DMS79 (cell line): ENCODE measurements around the gene EXOC6.
"Not testable (repeated sequence)": the region's sequence is repeated elsewhere in the genome, so short reads cannot be mapped to it uniquely, and the experiment has no call there.

Experiments used
- DNase-seq: peaks from one replicate; lab custom pipeline; 2025; lab: John Stamatoyannopoulos, UW

EXOC6 gene

GRCh38 chr10:93079663-93080349 is 231.5 kb downstream of the EXOC6 start:
- no peak for DNase-seq

DNA sequence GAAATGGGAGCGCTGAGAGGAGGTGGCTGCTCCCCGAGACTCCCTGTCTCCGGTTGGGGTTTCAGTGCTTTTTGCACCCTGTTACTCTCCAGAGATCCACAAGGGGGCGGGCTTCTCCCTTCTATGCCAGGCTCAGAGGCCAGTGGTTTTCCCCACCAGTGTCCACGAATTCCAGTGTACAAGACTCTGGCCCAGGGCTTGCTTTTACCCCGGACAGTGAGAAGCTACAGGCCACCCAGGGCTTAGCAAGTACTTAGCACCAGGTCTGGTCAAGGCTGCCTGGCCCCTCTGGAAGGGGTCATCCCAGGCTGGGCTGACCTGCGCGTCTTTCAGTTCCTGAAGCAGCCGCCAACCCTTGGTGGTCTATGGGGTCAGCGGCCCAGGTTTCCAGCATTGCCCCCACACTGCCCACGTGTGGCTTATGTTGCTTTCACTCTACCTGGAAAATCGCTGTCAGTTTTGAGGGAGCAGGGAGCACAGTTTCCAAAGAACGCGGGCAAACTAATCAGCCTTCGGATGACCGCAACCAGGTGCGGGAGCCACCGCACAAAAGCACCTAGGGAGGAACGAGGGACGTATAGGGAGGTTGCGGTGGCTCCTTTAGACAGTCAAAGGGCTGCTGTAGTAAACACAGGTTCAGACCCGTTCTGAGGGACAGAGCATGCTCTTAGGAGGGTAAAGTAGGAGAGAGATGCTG is 232.2 kb downstream of the EXOC6 start:
- no peak for DNase-seq

GRCh38 chr10:93081318-93081717 is 233.0 kb downstream of the EXOC6 start:
- DNase-seq = no peak

DNA sequence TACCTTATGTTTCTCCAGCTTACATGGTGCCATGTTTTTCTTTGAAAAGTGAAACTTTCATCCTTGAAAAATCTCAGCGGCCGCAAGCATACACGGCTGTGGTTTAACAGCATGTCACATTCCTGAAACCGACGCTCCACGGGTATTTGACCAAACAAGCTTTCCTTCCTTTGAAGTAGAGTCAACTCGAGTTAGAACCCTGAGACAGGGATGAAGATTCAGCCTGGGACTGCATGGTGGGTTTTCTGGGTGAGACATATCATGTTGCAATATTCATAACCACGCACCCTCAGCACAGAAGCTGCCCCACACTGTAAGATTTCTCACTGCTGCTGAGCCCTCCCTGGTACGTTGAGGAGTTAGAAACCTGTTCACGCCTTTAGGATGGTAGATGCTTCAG is 233.5 kb downstream of the EXOC6 start:
- no peak for DNase-seq

DNA sequence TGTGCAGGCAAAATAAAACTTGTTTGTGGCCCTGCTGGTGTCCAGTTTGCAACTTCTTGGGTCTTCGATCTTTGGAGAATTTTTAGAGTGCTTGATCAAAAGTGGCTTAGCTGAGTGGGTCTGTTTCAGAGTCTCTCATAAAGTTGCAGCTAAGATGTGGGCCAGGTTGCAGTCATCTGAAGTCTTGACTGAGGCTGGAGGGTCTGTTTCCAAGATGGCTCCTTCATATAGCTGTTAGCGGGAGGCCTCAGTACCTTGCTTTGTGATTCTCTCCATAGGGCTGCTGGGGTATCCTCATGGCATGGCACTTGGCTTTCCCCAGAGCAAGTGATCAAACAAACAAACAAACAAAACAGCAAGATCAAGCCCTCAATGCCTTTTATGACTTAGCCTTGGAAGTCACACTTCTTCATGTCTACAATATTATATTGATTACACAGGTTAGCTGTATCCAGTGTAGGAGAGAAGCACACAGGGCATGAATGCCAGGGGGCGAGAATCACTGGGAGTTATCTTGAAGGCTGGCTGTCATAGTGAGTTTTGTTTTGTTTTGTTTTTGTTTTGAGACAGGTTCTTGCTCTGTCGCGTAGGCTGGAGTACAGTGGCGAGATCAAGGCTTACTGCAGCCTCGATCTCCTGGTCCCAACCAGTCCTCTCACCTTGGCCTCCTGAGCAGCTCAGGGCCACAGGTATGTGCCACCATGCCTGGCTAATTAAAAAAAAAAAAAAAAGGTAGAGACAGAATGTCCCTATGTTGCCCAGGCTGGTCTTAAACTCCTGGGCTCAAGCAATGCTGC is 235.6 kb downstream of the EXOC6 start:
- no peak for DNase-seq

DNA sequence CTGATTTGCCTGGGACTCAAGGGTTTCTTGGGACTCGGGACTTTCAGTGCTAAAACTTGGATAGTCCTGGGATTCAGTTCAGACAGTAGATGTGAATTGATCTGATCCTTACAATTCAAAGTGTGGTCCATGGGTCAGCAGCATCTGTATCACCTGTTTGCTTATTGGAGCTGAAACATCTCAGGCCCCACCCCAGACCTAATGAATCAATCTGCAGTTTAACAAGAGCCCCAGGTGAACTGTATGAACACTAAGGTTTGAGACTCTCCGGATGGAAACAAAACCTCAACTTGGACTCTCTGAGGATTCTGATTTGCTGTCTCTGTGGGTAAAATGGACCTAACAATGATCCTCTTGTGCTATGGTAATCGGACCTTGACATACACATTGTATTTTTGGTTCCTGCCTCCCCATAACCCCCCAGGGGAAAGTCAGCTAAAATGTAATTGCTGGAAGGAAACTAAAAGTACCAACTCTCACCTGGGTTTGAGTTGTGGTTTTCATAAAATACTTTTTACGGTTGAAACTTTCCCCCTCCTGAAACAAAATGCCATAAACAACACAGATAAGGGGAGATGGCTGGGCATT is 237.0 kb downstream of the EXOC6 start:
- DNase-seq = no peak

- DNase-seq = no peak
Measured at GRCh38 chr10:93086289-93086688, 238.0 kb downstream of the EXOC6 start.

DNA sequence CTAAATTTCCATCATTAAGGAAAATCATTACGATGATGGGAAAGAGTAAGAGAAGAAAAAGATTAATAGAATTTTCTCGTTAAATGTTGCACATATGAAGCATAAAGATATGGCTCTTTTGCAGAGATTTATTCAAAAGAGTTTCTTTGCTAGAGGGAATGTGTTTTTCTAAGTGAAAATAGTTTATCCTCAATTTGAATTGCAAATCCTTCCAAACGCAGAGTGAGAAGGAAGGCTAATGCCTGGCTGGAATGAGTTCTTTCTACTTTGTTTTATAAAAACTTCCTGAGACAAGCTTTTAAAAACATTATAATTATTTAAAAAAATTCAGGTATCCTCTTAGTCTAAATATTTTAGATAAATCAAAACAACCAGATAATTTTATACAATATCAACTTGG is 239.5 kb downstream of the EXOC6 start:
- no peak for DNase-seq

- DNase-seq = no peak
Measured at GRCh38 chr10:93088466-93088865, 240.1 kb downstream of the EXOC6 start.

DNA sequence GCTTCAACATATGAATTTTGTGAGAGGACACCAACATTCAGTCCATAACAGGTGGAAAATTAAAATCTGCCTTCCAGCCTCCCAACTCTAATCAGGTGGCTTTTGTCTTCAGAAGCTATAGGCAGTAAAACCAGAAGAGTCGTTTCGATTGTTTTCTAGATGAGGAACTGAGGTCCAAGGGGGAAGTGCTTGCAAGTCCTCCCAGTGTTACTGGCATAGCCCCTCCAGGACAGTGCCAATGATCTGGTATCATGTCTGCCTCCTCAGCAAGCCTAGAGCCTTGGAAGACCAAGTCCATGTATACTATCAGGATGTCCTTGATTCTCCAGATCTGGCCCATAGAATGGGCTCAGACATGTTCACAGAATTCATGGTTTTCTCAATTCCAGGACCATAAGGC is 242.3 kb downstream of the EXOC6 start:
- no peak for DNase-seq

GRCh38 chr10:93091960-93092359 is 243.6 kb downstream of the EXOC6 start:
- DNase-seq = no peak

- no peak for DNase-seq
Measured at GRCh38 chr10:93095225-93095624, 246.9 kb downstream of the EXOC6 start.

GRCh38 chr10:93096901-93097300 is 248.6 kb downstream of the EXOC6 start:
- no peak for DNase-seq

DNA sequence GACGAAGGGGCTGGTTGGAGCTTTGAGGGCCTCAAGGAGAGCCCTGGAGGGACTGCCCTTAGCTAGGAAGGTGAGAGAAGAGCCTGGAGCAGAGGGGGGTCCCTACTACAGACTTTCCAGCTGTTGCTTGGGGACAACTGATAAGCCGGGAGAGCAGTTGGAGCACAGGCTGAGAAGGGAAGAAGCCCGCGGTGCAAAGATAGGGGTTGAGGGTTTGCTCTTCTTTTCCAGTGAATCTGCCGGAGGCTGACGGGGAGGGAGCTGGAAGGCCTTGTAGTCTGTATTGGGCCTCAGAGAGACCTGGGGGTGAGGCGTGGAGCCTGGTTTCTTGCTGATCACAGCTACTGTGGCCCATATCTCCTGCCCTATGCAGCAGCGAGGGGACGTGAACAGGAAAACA is 249.1 kb downstream of the EXOC6 start:
- no peak for DNase-seq

DNA sequence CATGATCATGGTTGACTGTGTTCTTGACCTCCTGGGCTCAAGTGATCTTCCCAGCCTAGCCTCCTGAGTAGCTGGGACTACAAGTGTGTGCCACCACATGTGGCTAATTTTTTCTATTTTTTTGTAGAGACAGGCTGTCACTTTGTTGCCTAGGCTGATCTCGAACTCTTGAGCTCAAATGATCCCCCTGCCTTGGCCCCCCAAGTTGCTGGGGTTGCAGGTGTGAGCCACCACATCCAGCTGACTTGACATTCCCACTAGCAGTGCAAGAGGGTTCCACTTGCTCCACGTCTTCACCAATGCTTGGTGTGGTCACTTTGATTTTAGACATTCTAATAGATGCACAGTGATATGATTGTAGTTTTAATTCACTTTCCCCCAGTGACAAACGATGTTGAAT is 250.5 kb downstream of the EXOC6 start:
- DNase-seq = no peak

DNA sequence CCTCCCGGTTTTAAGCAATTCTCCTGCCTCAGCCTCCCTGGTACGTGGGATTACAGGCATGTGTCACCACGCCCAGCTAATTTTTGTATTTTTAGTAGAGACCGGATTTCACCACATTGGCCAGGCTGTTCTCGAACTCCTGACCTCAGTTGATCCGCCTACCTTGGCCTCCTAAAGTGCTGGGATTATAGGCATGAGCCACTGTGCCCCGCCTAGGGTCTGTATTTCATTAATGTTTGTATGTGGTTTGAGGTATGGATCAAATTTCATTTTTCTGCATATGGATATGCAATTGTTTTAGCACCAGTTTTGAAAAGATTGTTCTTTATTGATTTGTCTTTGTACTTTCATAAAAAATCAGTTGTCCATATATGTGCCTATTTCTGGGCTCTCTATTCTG is 251.3 kb downstream of the EXOC6 start:
- no peak for DNase-seq

DNA sequence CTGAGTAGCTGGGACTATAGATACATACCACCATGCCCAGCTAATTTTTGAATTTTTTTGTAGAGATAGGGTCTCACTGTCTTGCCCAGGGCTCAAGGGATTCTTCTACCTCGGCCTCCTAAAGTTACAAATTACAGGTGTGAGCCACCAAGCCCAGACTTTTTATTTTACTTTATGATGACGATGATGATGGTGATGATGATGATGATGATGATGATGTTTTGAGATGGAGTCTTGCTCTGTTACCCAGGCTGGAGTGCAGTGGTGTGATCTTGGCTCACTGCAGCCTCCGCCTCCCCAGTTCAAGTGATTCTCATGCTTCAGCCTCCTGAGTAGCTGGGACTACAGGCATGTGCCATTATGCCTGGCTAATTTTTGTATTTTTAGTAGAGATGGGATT is 252.8 kb downstream of the EXOC6 start:
- DNase-seq = not testable (repeated sequence)

DNA sequence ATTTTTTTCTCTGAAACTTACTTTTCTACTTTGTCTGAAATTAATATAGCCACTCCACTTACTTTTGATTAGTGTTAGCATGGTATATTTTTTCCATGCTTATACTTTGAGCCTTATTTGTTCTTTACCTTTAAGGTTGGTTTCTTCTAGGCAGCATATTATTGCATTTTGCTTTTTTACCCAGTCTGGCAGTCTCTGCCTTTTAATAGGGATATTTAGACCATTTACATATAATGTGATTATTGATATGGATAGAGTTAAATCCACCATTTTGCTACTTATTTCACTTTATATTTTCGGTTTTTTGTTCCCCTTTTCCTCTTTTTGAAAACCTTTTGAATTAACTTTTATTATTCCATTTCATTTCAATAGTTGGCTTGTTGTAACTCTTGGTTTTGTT is 255.6 kb downstream of the EXOC6 start:
- no peak for DNase-seq

- no peak for DNase-seq
Measured at GRCh38 chr10:93106631-93107072, 258.3 kb downstream of the EXOC6 start.
